ENCODE measurements around the gene NME9. TPM values are rescaled to one million over a fixed set of nuclear protein-coding genes. Genes with fewer than 3 reads are reported as not detected.

The NME9 gene, protein sequence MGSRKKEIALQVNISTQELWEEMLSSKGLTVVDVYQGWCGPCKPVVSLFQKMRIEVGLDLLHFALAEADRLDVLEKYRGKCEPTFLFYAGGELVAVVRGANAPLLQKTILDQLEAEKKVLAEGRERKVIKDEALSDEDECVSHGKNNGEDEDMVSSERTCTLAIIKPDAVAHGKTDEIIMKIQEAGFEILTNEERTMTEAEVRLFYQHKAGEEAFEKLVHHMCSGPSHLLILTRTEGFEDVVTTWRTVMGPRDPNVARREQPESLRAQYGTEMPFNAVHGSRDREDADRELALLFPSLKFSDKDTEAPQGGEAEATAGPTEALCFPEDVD
- total RNA-seq = under 1 TPM; under 0.01 TPM

DNA sequence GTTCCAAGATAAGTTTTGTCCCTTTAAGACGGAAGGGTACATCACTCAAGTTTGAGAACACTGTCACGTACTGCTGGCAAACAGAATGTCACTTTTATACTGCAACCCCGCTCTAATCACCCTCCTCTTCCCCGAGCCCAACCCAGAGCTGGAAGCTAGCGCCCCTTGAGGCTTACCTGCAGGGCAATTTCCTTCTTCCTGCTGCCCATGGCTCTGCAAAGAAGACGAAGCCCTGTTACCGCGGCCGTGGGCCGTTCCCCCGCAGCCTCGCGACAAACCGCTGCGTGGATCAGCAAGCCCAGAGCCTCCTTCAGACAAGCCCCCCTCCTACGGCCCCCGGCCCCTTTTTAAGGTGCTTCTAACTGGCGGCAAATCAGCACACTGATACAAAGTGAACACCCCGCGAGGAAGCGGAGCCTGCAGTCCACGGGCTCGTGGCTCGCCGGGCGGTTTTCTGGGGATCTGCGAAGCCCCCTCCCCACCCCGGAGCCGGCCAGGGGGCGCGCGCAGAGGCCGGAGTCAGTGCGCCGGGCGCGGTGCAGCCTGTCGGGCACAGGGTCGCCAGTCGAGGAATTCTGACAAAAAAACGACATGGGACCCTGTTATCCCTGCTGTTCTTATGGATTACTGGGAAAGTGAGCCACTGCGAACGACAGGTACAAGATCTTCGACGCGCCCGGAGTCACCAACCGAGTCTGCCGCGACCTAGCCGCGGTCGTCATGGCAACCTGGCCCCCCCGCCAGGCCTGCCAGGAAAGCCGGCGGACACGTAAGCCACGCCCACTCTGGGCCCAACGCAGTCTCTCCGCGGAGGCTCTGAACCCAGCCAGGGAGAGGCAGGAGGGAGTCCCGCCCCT, at the start of gene NME9:
TSS of gene NME9 (minus strand) at position 725 of the 857 bp plus-strand sequence. CDS start at position 209, 516 bp downstream.

DNA sequence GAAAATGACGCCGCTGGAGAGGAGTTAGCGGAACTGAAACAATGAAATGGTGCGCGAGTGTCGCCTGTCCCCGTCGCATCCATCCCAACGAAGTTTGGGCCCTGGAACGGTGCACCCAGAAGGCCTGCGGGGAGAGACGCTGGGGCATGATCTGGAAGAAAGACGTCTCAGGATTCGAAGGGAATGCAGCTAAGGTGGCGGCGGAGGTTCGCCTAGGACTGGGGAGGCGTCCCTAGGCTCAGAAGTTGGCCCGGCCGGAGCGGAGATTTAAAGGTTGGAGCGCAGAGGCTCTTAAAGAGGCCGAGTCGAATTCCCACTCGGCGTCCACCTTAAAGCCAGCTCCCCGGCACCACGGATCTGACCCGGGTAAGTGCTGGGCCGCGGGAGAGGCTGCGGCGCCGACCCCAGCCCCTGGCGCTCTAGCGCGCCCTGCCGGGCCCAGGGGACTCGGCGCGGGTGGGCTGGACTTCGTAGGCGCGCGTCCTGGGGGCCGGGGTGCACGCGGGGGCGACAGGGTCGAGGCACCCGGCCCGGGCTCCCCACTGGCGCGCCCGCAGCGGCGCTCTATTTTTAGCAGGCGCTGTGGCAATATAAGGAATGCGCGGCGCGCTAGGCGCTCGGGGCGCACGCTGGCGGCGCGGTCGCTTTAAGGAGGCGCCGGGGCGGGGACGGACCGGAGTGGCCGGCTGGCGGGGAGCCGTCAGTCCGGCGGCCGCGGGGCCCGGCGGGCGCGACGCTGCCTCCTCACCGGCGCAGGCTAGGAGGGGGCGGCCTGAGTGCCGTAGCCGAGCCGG, 18.5 kb upstream of the NME9 start, which contains the start of gene MRAS:
TSS of gene MRAS (plus strand) at position 620 of the 794 bp plus-strand sequence. CDS start 24,305 bp downstream, outside the sequence.

Other genes starting within 250 kb of the NME9 start
- 10 to 100 TPM; 15.5 to 26.6 TPM for gene DZIP1L, start 214.2 kb downstream of the NME9 start, total RNA-seq
- not detected for gene A4GNT, start 197.5 kb downstream of the NME9 start, total RNA-seq
- gene DBR1, start 154.9 kb downstream of the NME9 start, total RNA-seq = 10 to 100 TPM; 17.2 to 24.0 TPM
- gene ARMC8, start 142.6 kb downstream of the NME9 start, total RNA-seq = 10 to 100 TPM; 63.0 to 67.6 TPM
- 10 to 100 TPM; 47.8 to 88.6 TPM for gene MRAS, start 18.7 kb upstream of the NME9 start, total RNA-seq
- gene ESYT3, start 104.8 kb upstream of the NME9 start, total RNA-seq = under 1 TPM; 0.34 to 1.00 TPM